Esophagus muscularis mucosa (tissue), 4 donors: ENCODE measurements around the gene THG1L. TPM values are rescaled to one million over a fixed set of nuclear protein-coding genes. Genes with fewer than 3 reads are reported as not detected.

ENCODE experiments used
- DNase-seq: peaks from one replicate; pipeline ENCODE4 v3.0.0-alpha.2; 2017; ENCODE audit errors: extremely low spot score
- H3K27ac ChIP-seq, 4 donors: fragments of 200-600 bp; sonication (generic); replicated peaks in 1 of 4; 1 replicate in 3 of 4; 2 replicates in 1 of 4; pipeline ENCODE4 v1.5.1; 2016 to 2019; ENCODE audit warnings: mild to moderate bottlenecking in 1 of 4
- H3K27me3 ChIP-seq, 4 donors: fragments of 200-600 bp; sonication (generic); one replicate each; pipeline versions ENCODE4 v1.5.1 to v1.6.0; 2016 to 2019
- H3K36me3 ChIP-seq, 4 donors: fragments of 200-600 bp; sonication (generic); one replicate each; pipeline ENCODE4 v1.5.1; 2016 to 2019
- H3K4me1 ChIP-seq, 4 donors: fragments of 200-600 bp; sonication (generic); one replicate each; pipeline ENCODE4 v1.5.1; 2016 to 2019
- H3K4me3 ChIP-seq, 4 donors: fragments of 200-600 bp; sonication (generic); 1 replicate in 2 of 4; 2 replicates in 2 of 4; pipeline ENCODE4 v1.5.1; 2016 to 2019; ENCODE audit warnings: mild to moderate bottlenecking in 4 of 4, moderate library complexity in 1 of 4
- H3K9me3 ChIP-seq, 4 donors: fragments of 200-600 bp; sonication (generic); 1 replicate in 3 of 4; 2 replicates in 1 of 4; pipeline ENCODE4 v1.5.1; 2016 to 2019
- CTCF ChIP-seq, 3 experiments: fragments of 200-600 bp in 2 of 3; fragments of 450-650 bp in 1 of 3; sonication (generic) in 2 of 3; IDR thresholded peaks; one replicate each; pipeline ENCODE4 v1.5.1; 2017 to 2019; ENCODE audit warnings: antibody characterized with exemption in 3 of 3, mild to moderate bottlenecking in 2 of 3, moderate library complexity in 1 of 3
- EP300 ChIP-seq: sonication (generic); formaldehyde crosslinking; IDR thresholded peaks from one replicate; pipeline ENCODE4 v1.6.1; 2017; ENCODE audit warnings: antibody characterized with exemption
- POLR2A ChIP-seq: fragments of 450-650 bp; IDR thresholded peaks from one replicate; pipeline ENCODE4 v1.6.1; 2017; ENCODE audit warnings: antibody characterized with exemption, moderate library complexity, mild to moderate bottlenecking, low read depth
- POLR2AphosphoS5 ChIP-seq, 2 donors: sonication (generic); formaldehyde crosslinking; IDR thresholded peaks; one replicate each; pipeline ENCODE4 v1.6.1; 2017; ENCODE audit warnings: antibody characterized with exemption in 2 of 2
- WGBS: methylation state at CpG from one replicate; pipeline ENCODE4 v1.1.5; 2018; 5-methylcytosine and 5-hydroxymethylcytosine counted together
- intact Hi-C: fragments of 100-400 bp; cut with DNase I; formaldehyde crosslinking; loops from one replicate; pipeline ENCODE4 v1.15.1; 2023
- small RNA-seq, 3 donors: library from RNA; depleted of rRNA; stranded (forward); fragments of <200 nt; gene quantifications; one replicate each; pipeline ENCODE3, GENCODE V24; 2016
- total RNA-seq, 4 donors: library from RNA; depleted of rRNA; stranded (reverse); fragments of >200 nt; gene quantifications; one replicate each; pipeline versions ENCODE4 v1.1.0 to v1.2.1, GENCODE V29; 2016

THG1L gene
- total RNA-seq, 4 donors from 2014 or later, result 14.1 to 22.7 (median 20.7) TPM

GRCh38 chr5:157779221-157779620 is 48.0 kb downstream of the THG1L start:
- no peaks in the 10 kb centered on the region for H3K9me3 ChIP-seq
- no peak for DNase-seq
- H3K4me1 ChIP-seq, result no peaks in the 10 kb centered on the region
- H3K27ac ChIP-seq, result no peak overlapping the region
- 91% methylated on average over 6 of the region's 6 CpGs for WGBS
- H3K27me3 ChIP-seq, result no peaks in the 10 kb centered on the region
- no peak for TF ChIP-seq POLR2A
- intact Hi-C loops, result no loop called here
- H3K4me3 ChIP-seq, result no peak overlapping the region
- peaks cover 0 to 8% (median under 1%) of the 10 kb centered on the region in 4 donors for H3K36me3 ChIP-seq

- Histone ChIP-seq H3K27me3 (no peaks in the 10 kb centered on the region), H3K27ac (no peak overlapping the region), H3K4me3 (no peak overlapping the region), H3K4me1 (peaks cover 0 to 16% (median 4%) of the 10 kb centered on the region in 4 donors), H3K9me3 (no peaks in the 10 kb centered on the region), H3K36me3 (peaks cover 0 to 52% (median 32%) of the 10 kb centered on the region in 4 donors)
- intact Hi-C loops, result no loop called here
- TF ChIP-seq CTCF (IDR thresholded peaks at IDR 0.05) (no peak), POLR2AphosphoS5 (IDR thresholded peaks at IDR 0.05) (no peak), POLR2A (no peak), EP300 (no peak)
- WGBS, result 91% methylated on average over 3 of the region's 3 CpGs
- DNase-seq, result no peak
These were observed 54.6 kb downstream of the THG1L start for GRCh38 chr5:157785801-157786200.

Small RNA genes lying within 50 kb of the gene (small RNA-seq; reads per million reads assigned to genes)
- gene AC026407.1, result 0 reads per million in 3 donors

Other genes with a start within 250 kb of the THG1L start
- 10 to 100 TPM; 25.0 to 43.6 (median 28.1) TPM for gene ADAM19, start 155.6 kb upstream of the THG1L start, total RNA-seq
- gene SOX30, start 79.0 kb upstream of the THG1L start, total RNA-seq, result under 1 TPM in 2 of 4 donors, not detected in 2; 0.17 to 0.34 TPM
- gene C5orf52, start 59.9 kb upstream of the THG1L start, total RNA-seq, result not detected
- 10 to 100 TPM; 22.4 to 53.7 (median 33.7) TPM for gene LSM11, start 12.3 kb downstream of the THG1L start, total RNA-seq
- 100 to 1,000 TPM in 2 of 4 donors, 10 to 100 TPM in 2; 84.3 to 118 (median 107) TPM for gene CLINT1, start 127.7 kb downstream of the THG1L start, total RNA-seq